ENCODE results near the gene UBALD1. TPM values are rescaled to one million over a fixed set of nuclear protein-coding genes. Genes with fewer than 3 reads are reported as not detected.

UBALD1 gene
- total RNA-seq, 4 donors from 2014 or later, result 11.6 to 25.1 (median 18.1) TPM

DNA sequence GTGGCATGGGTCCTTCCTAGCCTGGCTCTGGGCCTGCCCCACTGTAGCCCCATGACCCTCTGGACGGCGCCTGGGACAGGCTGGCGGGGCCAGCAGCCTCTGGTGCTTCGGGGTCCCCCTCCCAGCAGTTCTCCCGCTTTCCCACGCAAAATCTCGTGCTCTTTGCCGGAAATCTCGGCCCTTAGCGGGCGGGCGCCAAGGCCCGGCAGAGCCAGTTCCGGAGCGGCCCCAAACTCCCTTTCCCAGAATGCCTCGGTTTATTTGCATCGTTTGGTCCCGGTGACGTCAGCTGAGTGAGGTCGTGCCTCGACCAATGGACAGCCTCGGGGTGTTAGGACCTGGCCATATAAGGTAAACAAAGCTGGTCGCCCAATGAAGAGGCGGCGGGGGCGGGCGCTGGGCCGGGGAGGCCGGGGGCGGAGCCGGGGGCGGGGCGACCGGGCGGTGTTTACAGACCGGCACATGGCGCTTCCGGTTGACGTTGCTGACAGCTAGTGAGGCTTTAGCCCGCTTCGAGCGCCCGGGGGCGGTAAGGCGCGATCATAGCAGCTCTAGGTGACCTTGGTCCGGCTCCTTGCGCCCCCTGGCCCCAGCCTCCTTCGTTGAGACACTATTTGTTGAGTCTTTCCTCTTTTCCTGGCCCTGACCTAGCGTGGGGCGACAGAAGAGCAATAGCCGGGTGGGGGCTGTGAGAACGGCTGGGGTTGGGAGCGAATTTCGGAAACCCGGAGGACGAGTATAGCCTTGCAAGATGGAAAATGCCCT, 1.5 kb upstream of the UBALD1 start:
- peak overlapping the region; percentile 93 to 99 (median 96) for H3K27ac ChIP-seq
- H3K4me1 ChIP-seq, result peaks cover 4 to 63% (median 23%) of the 10 kb centered on the region in 4 donors
- TF ChIP-seq CTCF (IDR thresholded peaks at IDR 0.05) (peak; percentile 9 to 36 (median 32)), POLR2A (IDR thresholded peaks at IDR 0.05) (peak; percentile 67 to 80)
- H3K27me3 ChIP-seq, result no peaks in the 10 kb centered on the region
- H3K4me3 ChIP-seq, result peak overlapping the region; percentile 52 to 97 (median 94)
- no peaks in the 10 kb centered on the region for H3K9me3 ChIP-seq
- no peaks in the 10 kb centered on the region for H3K36me3 ChIP-seq
- DNase-seq, result peak; percentile 99 to 100 (median 100)

DNA sequence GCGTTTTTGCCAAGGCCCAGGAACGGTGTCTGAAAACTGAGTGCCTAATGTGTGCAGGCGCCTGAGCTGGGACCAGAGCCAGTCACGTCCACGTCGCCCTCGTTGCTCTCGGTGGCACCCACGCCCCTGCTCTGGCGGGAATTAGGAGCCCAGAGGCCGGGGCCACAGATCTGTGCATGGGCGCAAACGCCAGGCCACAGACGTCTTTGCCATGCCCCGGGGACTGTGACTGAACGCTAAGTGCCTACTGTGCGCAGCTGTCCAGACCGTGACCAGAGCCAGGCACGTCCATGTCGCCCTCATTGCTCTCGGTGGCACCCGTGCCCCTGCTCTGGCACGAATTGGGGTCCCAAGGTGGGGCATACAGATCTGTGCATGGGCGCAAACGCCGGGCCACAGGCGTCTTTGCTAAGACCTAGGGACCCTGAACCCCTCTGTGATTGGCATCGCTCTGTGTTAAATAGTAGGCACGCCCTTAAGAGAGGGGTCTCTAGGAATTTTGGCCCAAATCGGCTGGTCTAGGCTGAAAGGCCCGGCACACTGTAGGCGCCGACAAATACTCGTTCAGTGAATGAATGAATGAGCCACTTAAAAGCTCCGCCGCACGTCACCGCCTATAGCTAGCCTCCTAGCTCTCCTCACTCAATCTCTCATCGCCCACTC, 827 bp upstream of the UBALD1 start:
- H3K4me1 ChIP-seq, result peaks cover 4 to 65% (median 23%) of the 10 kb centered on the region in 4 donors
- no peaks in the 10 kb centered on the region for H3K27me3 ChIP-seq
- no peaks in the 10 kb centered on the region for H3K36me3 ChIP-seq
- H3K9me3 ChIP-seq, result no peaks in the 10 kb centered on the region
- TF ChIP-seq POLR2A (IDR thresholded peaks at IDR 0.05) (no peak), CTCF (IDR thresholded peaks at IDR 0.05) (no peak)
- peak overlapping the region; percentile 80 to 95 (median 94) for H3K27ac ChIP-seq
- peak overlapping the region; percentile 87 to 97 (median 94) for H3K4me3 ChIP-seq
- DNase-seq, result no peak

DNA sequence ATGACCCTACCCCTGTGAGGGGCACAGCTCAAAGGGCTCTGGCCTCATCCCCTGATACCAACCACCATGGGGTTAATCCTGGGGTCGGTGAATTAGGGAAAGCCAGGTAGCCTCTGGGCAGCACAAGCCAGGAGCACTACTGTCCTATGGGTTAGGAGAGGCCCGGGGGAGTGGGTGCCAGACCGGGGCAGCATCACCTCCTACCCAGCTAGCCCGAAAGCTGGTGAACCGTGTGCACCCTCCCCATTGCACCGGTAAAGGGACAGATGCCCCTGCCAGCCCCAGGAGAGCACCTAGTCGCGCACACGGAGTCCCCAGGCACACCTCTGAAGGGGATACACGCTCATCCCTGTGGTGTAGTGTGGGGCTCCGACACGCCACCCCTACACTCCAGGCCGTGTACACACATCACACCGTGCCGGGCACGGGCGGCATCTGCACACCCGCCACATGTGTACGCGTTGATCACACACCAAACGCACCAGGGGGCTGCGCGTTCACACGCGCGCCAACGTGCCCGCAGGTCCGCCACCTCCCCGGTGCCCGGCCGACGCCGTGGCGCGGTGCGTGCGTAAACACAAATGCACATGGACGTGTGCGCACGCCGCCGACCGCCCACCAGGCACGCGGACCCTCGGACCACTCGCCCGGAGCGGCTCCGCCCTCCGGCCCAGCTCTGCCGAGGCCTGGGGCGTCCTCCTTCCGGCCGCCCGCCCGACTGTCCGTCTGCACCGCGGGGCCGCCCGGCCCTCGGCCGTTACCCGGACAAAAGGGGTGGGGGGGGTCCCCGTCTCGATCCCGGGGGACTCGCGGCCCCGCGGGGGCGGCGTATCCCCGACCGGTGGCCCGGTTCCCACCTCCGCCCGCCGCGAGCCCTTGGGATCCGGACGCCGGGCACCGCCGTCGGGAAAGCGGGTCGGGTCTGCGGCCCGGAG, 785 bp downstream of the UBALD1 start:
- H3K4me3 ChIP-seq, result peak overlapping the region; percentile 87 to 97 (median 94)
- peaks cover 0 to 9% (median 0%) of the 10 kb centered on the region in 3 donors for H3K36me3 ChIP-seq
- TF ChIP-seq POLR2A (IDR thresholded peaks at IDR 0.05) (no peak), CTCF (IDR thresholded peaks at IDR 0.05) (no peak)
- H3K9me3 ChIP-seq, result no peaks in the 10 kb centered on the region
- H3K4me1 ChIP-seq, result peaks cover 4 to 60% (median 23%) of the 10 kb centered on the region in 4 donors
- H3K27me3 ChIP-seq, result no peaks in the 10 kb centered on the region
- peak overlapping the region; percentile 80 to 95 (median 94) for H3K27ac ChIP-seq
- no peak for DNase-seq

- no peak for DNase-seq
- Histone ChIP-seq H3K27me3 (no peaks in the 10 kb centered on the region), H3K36me3 (peaks cover 0 to 17% (median 0%) of the 10 kb centered on the region in 3 donors), H3K9me3 (no peaks in the 10 kb centered on the region), H3K4me1 (peaks cover 4 to 52% (median 23%) of the 10 kb centered on the region in 4 donors), H3K27ac (peak overlapping the region in 1 of 4 donors; percentile 93), H3K4me3 (peak overlapping the region; percentile 87 to 97 (median 94))
- TF ChIP-seq POLR2A (IDR thresholded peaks at IDR 0.05) (no peak), CTCF (IDR thresholded peaks at IDR 0.05) (no peak)
These were observed 1.6 kb downstream of the UBALD1 start for GRCh38 chr16:4612977-4613635.
